Measurements from ENCODE around the gene PLEK. TPM values are rescaled to one million over a fixed set of nuclear protein-coding genes. Genes with fewer than 3 reads are reported as not detected.

The PLEK gene
- total and polyA plus RNA-seq, 10 of the 15 experiments (the other 5 are each of a cell fraction or from before 2014, with no cell fraction given), result 229 to 804 (median 362) TPM

DNA sequence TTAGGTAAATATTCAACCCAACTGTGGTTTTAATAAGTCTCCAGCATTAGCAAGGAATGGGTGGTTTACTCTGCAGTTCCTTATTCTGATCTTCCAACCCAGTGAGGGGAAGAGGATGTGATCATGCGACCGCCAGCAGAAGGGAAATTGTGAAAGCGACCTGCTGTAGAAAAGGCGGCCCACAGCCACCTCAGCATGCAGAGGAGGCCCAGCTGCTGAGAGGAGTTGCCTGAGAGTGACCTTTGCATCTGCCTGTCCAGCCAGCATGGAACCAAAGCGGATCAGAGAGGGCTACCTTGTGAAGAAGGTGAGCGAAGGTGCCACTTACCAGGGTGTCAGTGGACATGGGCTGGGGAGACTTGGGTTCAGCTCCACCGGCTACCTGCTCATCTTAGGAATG lies at the start of gene PLEK (continued):
- TF ChIP-seq NFYA (IDR thresholded peaks at IDR 0.05; ENCODE audit: borderline replicate concordance, low read depth, low read length) (no peak), DPF2 (IDR thresholded peaks at IDR 0.05) (no peak), EZH2 (IDR thresholded peaks at IDR 0.05; ENCODE audit: borderline replicate concordance, control insufficient read depth, low read depth, low read length) (no peak), POLR2A (IDR thresholded peaks at IDR 0.05; ENCODE audit: low read depth, low read length) (peak; percentile 97), PAX8 (IDR thresholded peaks at IDR 0.05) (no peak), NRF1 (conservative IDR thresholded peaks at IDR 0.05; ENCODE audit: low read depth, low read length) (no peak), NR2C1 (IDR thresholded peaks at IDR 0.05) (no peak), NR2C2 (IDR thresholded peaks at IDR 0.05; ENCODE audit: borderline replicate concordance, control insufficient read depth, insufficient read length, low read depth) (no peak), ZNF24 (IDR thresholded peaks at IDR 0.05) (no peak), NBN (IDR thresholded peaks at IDR 0.05) (peak; percentile 53), ZZZ3 (IDR thresholded peaks at IDR 0.05; ENCODE audit: control insufficient read depth, insufficient read length, low read depth) (no peak), JUNB (IDR thresholded peaks at IDR 0.05) (peak; percentile 27; the same call in 1 of the 2 replicates), RELA (IDR thresholded peaks at IDR 0.05; ENCODE audit: borderline replicate concordance, partially characterized antibody) (no peak), MEF2B (IDR thresholded peaks at IDR 0.05; ENCODE audit: partially characterized antibody, poor library complexity, severe bottlenecking) (no peak), ZBED1 (IDR thresholded peaks at IDR 0.05; ENCODE audit: borderline replicate concordance) (no peak), FOS (IDR thresholded peaks at IDR 0.05; ENCODE audit: borderline replicate concordance, extremely low read depth, insufficient read length) (no peak), BHLHE40 (IDR thresholded peaks at IDR 0.05; ENCODE audit: borderline replicate concordance in 1 of 2, low read depth in 2 of 2, low read length in 1 of 2) (peak; percentile 48 to 60; a peak in 3 of 4 replicates), HDAC6 (IDR thresholded peaks at IDR 0.05; ENCODE audit: unreplicated experiment) (no peak), TCF7 (IDR thresholded peaks at IDR 0.05; ENCODE audit: borderline replicate concordance) (no peak), SUZ12 (IDR thresholded peaks at IDR 0.05; ENCODE audit: unreplicated experiment) (no peak), EED (IDR thresholded peaks at IDR 0.05; ENCODE audit: low read depth) (peak; percentile 79)
- TF ChIP-seq, protein P1, sequence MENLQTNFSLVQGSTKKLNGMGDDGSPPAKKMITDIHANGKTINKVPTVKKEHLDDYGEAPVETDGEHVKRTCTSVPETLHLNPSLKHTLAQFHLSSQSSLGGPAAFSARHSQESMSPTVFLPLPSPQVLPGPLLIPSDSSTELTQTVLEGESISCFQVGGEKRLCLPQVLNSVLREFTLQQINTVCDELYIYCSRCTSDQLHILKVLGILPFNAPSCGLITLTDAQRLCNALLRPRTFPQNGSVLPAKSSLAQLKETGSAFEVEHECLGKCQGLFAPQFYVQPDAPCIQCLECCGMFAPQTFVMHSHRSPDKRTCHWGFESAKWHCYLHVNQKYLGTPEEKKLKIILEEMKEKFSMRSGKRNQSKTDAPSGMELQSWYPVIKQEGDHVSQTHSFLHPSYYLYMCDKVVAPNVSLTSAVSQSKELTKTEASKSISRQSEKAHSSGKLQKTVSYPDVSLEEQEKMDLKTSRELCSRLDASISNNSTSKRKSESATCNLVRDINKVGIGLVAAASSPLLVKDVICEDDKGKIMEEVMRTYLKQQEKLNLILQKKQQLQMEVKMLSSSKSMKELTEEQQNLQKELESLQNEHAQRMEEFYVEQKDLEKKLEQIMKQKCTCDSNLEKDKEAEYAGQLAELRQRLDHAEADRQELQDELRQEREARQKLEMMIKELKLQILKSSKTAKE (IDR thresholded peaks at IDR 0.05; ENCODE audit: low read depth, poor library complexity, severe bottlenecking), result no peak
- TF ChIP-seq, protein P2, sequence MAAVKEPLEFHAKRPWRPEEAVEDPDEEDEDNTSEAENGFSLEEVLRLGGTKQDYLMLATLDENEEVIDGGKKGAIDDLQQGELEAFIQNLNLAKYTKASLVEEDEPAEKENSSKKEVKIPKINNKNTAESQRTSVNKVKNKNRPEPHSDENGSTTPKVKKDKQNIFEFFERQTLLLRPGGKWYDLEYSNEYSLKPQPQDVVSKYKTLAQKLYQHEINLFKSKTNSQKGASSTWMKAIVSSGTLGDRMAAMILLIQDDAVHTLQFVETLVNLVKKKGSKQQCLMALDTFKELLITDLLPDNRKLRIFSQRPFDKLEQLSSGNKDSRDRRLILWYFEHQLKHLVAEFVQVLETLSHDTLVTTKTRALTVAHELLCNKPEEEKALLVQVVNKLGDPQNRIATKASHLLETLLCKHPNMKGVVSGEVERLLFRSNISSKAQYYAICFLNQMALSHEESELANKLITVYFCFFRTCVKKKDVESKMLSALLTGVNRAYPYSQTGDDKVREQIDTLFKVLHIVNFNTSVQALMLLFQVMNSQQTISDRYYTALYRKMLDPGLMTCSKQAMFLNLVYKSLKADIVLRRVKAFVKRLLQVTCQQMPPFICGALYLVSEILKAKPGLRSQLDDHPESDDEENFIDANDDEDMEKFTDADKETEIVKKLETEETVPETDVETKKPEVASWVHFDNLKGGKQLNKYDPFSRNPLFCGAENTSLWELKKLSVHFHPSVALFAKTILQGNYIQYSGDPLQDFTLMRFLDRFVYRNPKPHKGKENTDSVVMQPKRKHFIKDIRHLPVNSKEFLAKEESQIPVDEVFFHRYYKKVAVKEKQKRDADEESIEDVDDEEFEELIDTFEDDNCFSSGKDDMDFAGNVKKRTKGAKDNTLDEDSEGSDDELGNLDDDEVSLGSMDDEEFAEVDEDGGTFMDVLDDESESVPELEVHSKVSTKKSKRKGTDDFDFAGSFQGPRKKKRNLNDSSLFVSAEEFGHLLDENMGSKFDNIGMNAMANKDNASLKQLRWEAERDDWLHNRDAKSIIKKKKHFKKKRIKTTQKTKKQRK (IDR thresholded peaks at IDR 0.05; ENCODE audit: low read depth, low read length), result no peak

Data from GM12878 (cell line).